ENCODE data around the gene PES1. TPM values are rescaled to one million over a fixed set of nuclear protein-coding genes. Genes with fewer than 3 reads are reported as not detected.

PES1 gene
- total RNA-seq, 1 experiment from 2014 or later: 167 TPM

GRCh38 chr22:30586414-30586813 is 5.3 kb downstream of the PES1 start:
- H3K27me3 ChIP-seq (ENCODE audit: insufficient read depth, low read length): no peaks in the 10 kb centered on the region
- ATAC-seq (no peak), DNase-seq (ENCODE audit: low read depth, low spot score) (no peak)
- CTCF ChIA-PET: no interaction called here
- H3K4me2 ChIP-seq (ENCODE audit: low read length): no peak overlapping the region
- no TSS peak for BruUV-seq (replicated peaks)
- H3K27ac ChIP-seq (ENCODE audit: low read depth, low read length): no peak overlapping the region
- no peaks in the 10 kb centered on the region for H3K9me2 ChIP-seq (ENCODE audit: insufficient read depth)
- no peak overlapping the region for H3K9ac ChIP-seq (ENCODE audit: low read length)
- H3K4me1 ChIP-seq (ENCODE audit: control insufficient read depth in 1 of 2, insufficient read depth in 2 of 2, low read length in 2 of 2): peaks cover 9 to 11% of the 10 kb centered on the region in 2 experiments; a peak in 2 of 4 replicates
- TF ChIP-seq TCF7L2 (IDR thresholded peaks at IDR 0.05; ENCODE audit: borderline replicate concordance, extremely low read depth, insufficient read depth, insufficient read length) (no peak), EZH2phosphoT487 (IDR thresholded peaks at IDR 0.05; ENCODE audit: borderline replicate concordance) (no peak), SP1 (IDR thresholded peaks at IDR 0.05; ENCODE audit: low read depth) (no peak), YY1 (IDR thresholded peaks at IDR 0.05; ENCODE audit: extremely low read depth, insufficient replicate concordance, low read depth, low read length) (no peak), EGR1 (IDR thresholded peaks at IDR 0.05; ENCODE audit: low read depth) (no peak), CEBPB (IDR thresholded peaks at IDR 0.05; ENCODE audit: low read depth) (no peak), JUND (IDR thresholded peaks at IDR 0.05) (no peak), POLR2AphosphoS5 (IDR thresholded peaks at IDR 0.05; ENCODE audit: low read depth, low read length) (no peak), CBX3 (IDR thresholded peaks at IDR 0.05; ENCODE audit: low read depth) (no peak), FOSL1 (IDR thresholded peaks at IDR 0.05; ENCODE audit: low read depth) (no peak)
- TF ChIP-seq, protein P1, sequence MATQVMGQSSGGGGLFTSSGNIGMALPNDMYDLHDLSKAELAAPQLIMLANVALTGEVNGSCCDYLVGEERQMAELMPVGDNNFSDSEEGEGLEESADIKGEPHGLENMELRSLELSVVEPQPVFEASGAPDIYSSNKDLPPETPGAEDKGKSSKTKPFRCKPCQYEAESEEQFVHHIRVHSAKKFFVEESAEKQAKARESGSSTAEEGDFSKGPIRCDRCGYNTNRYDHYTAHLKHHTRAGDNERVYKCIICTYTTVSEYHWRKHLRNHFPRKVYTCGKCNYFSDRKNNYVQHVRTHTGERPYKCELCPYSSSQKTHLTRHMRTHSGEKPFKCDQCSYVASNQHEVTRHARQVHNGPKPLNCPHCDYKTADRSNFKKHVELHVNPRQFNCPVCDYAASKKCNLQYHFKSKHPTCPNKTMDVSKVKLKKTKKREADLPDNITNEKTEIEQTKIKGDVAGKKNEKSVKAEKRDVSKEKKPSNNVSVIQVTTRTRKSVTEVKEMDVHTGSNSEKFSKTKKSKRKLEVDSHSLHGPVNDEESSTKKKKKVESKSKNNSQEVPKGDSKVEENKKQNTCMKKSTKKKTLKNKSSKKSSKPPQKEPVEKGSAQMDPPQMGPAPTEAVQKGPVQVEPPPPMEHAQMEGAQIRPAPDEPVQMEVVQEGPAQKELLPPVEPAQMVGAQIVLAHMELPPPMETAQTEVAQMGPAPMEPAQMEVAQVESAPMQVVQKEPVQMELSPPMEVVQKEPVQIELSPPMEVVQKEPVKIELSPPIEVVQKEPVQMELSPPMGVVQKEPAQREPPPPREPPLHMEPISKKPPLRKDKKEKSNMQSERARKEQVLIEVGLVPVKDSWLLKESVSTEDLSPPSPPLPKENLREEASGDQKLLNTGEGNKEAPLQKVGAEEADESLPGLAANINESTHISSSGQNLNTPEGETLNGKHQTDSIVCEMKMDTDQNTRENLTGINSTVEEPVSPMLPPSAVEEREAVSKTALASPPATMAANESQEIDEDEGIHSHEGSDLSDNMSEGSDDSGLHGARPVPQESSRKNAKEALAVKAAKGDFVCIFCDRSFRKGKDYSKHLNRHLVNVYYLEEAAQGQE (IDR thresholded peaks at IDR 0.05; ENCODE audit: low read depth): no peak
- POLR2A ChIA-PET: no interaction called here
- H3K79me2 ChIP-seq (ENCODE audit: insufficient read depth, low read length): peaks cover 85% of the 10 kb centered on the region
- no peaks in the 10 kb centered on the region for H4K20me1 ChIP-seq (ENCODE audit: insufficient read depth)
- intact Hi-C loops (cut with micrococcal nuclease): no loop called here
- peaks cover 52 to 82% of the 10 kb centered on the region in 2 experiments for H3K36me3 ChIP-seq (ENCODE audit: control insufficient read depth in 1 of 2, insufficient read depth in 2 of 2, low read length in 2 of 2)
- H3K9me3 ChIP-seq (ENCODE audit: control insufficient read depth in 1 of 2, insufficient read depth in 1 of 2, low read depth in 1 of 2, low read length in 2 of 2): no peaks in the 10 kb centered on the region
- RAD21 ChIA-PET (ENCODE audit: low non-redundant PET in 1 of 2, low total read pairs in 2 of 2, uncharacterized antibody in 2 of 2, unreplicated experiment in 2 of 2): no interaction called here
- H3K4me3 ChIP-seq (replicated peaks in 1 of 2; ENCODE audit: low read depth in 1 of 2, low read length in 2 of 2): no peak overlapping the region
- H2AFZ ChIP-seq (ENCODE audit: low read depth, low read length, poor library complexity, severe bottlenecking): no peak overlapping the region

All from HCT116 (cell line).